Right ventricle myocardium superior (tissue), 1 donor: ENCODE data around the gene SLCO2A1. TPM values are rescaled to one million over a fixed set of nuclear protein-coding genes. Genes with fewer than 3 reads are reported as not detected.

Experiments used
- ATAC-seq: fragments of 200-7000 bp; cut with Tn5 transposase; one replicate; pipeline ENCODE4 v1.9.1; 2020; ENCODE audit warnings: mild to moderate bottlenecking; ENCODE audit not compliant: poor library complexity
- DNase-seq: peaks from one replicate; pipeline ENCODE4 v3.0.0-alpha.2; 2020
- intact Hi-C: fragments of 100-400 bp; cut with DNase I; formaldehyde crosslinking; loops from one replicate; pipeline ENCODE4 v1.11.2; 2022
- total RNA-seq: library from RNA; stranded (reverse); fragmentation: NEBNext Ultra II Directional; extraction: Animal tissue kit (Norgen Biotek cat#: 25700); gene quantifications from one replicate; pipeline ENCODE4 v1.2.1, GENCODE V29; 2021
- donor health status: DM: no; HTN: yes; CAD: no; lungs with severe emphysema.

Gene SLCO2A1
- total RNA-seq, 1 donor from 2014 or later = 8.3 TPM

- ATAC-seq (no peak), DNase-seq (no peak)
- intact Hi-C loops = no loop called here
Observed at GRCh38 chr3:133899311-133899710, 130.4 kb downstream of the SLCO2A1 start.

GRCh38 chr3:133897547-133897946 is 132.2 kb downstream of the SLCO2A1 start:
- no peak for ATAC-seq
- DNase-seq = no peak
- intact Hi-C loops = no loop called here

GRCh38 chr3:133896002-133896761 is 133.5 kb downstream of the SLCO2A1 start:
- no peak for ATAC-seq
- intact Hi-C loops = no loop called here
- no peak for DNase-seq

- peak; percentile 91 for ATAC-seq
- intact Hi-C loops = no loop called here
- peak; percentile 67 for DNase-seq
Observed at GRCh38 chr3:133895208-133896001, 134.3 kb downstream of the SLCO2A1 start, which contains the start of gene RAB6B. RAB6B (minus strand) TSS chr3:133895882; CDS start chr3:133895466, 416 bp downstream.

GRCh38 chr3:133894353-133895207 is 135.1 kb downstream of the SLCO2A1 start:
- ATAC-seq (peak; percentile 36), DNase-seq (no peak)
- intact Hi-C loops = loop anchor here (5.0 kb wide), 1 partner anchor 72 kb away; no protein-coding TSS in a partner anchor

GRCh38 chr3:133893683-133894352 is 135.9 kb downstream of the SLCO2A1 start:
- no peak for DNase-seq
- intact Hi-C loops = loop anchor here (5.0 kb wide), 1 partner anchor 72 kb away; no protein-coding TSS in a partner anchor
- no peak for ATAC-seq

- intact Hi-C loops = loop anchor here (5.0 kb wide), 1 partner anchor 70 kb away; no protein-coding TSS in a partner anchor
- DNase-seq = peak; percentile 85
- ATAC-seq = peak; percentile 82
Observed at GRCh38 chr3:133892541-133893231, 137.0 kb downstream of the SLCO2A1 start.

- DNase-seq (no peak), ATAC-seq (no peak)
- intact Hi-C loops = loop anchor here (5.0 kb wide), 1 partner anchor 70 kb away; no protein-coding TSS in a partner anchor
Observed at GRCh38 chr3:133891662-133892378, 137.9 kb downstream of the SLCO2A1 start.

GRCh38 chr3:133890972-133891644 is 138.6 kb downstream of the SLCO2A1 start:
- intact Hi-C loops = loop anchor here (5.0 kb wide), 1 partner anchor 69 kb away; no protein-coding TSS in a partner anchor
- DNase-seq (no peak), ATAC-seq (no peak)

GRCh38 chr3:133890037-133890436 is 139.7 kb downstream of the SLCO2A1 start:
- DNase-seq (no peak), ATAC-seq (no peak)
- intact Hi-C loops = loop anchor here (5.0 kb wide), 1 partner anchor 68 kb away; no protein-coding TSS in a partner anchor

- intact Hi-C loops = no loop called here
- no peak for DNase-seq
- no peak for ATAC-seq
Observed at GRCh38 chr3:133888726-133889340, 140.9 kb downstream of the SLCO2A1 start.

GRCh38 chr3:133887803-133888703 is 141.7 kb downstream of the SLCO2A1 start:
- DNase-seq (no peak), ATAC-seq (no peak)
- intact Hi-C loops = no loop called here

GRCh38 chr3:133887074-133887802 is 142.5 kb downstream of the SLCO2A1 start:
- DNase-seq = no peak
- no peak for ATAC-seq
- intact Hi-C loops = no loop called here

- no peak for DNase-seq
- intact Hi-C loops = no loop called here
- ATAC-seq = no peak
Observed at GRCh38 chr3:133886031-133886722, 143.5 kb downstream of the SLCO2A1 start.
